ENCODE data around the gene CRISP1. TPM values are rescaled to one million over a fixed set of nuclear protein-coding genes. Genes with fewer than 3 reads are reported as not detected.
"Not testable (repeated sequence)": the region's sequence is repeated elsewhere in the genome, so short reads cannot be mapped to it uniquely, and the experiment has no call there.

CRISP1 gene
- not detected for total RNA-seq
- long read RNA-seq, donor 1: 0 reads
- long read RNA-seq, donor 2: 0 reads

GRCh38 chr6:49866485-49866943 lies at the start of gene CRISP1:
CRISP1 (minus strand) TSS chr6:49866535; CDS start chr6:49857400, 9,135 bp downstream.
- intact Hi-C loops (cut with DNase I): no loop called here
- no peak for DNase-seq (ENCODE audit: low spot score)

GRCh38 chr6:49915035-49915434 lies 48.7 kb upstream of the CRISP1 start:
- no peak for DNase-seq (ENCODE audit: low spot score)
- intact Hi-C loops (cut with DNase I): no loop called here

- DNase-seq (ENCODE audit: low spot score): no peak
- intact Hi-C loops (cut with DNase I): no loop called here
Observed at GRCh38 chr6:49913636-49914375, 47.5 kb upstream of the CRISP1 start.

- DNase-seq (ENCODE audit: low spot score): no peak
- intact Hi-C loops (cut with DNase I): no loop called here
Observed at GRCh38 chr6:49912196-49912595, 45.9 kb upstream of the CRISP1 start.

- intact Hi-C loops (cut with DNase I): no loop called here
- DNase-seq (ENCODE audit: low spot score): no peak
Observed at GRCh38 chr6:49911252-49911651, 44.9 kb upstream of the CRISP1 start.

GRCh38 chr6:49909563-49909962 lies 43.2 kb upstream of the CRISP1 start:
- intact Hi-C loops (cut with DNase I): no loop called here
- DNase-seq (ENCODE audit: low spot score): no peak

- no peak for DNase-seq (ENCODE audit: low spot score)
- intact Hi-C loops (cut with DNase I): no loop called here
Observed at GRCh38 chr6:49906526-49906925, 40.2 kb upstream of the CRISP1 start.

- intact Hi-C loops (cut with DNase I): loop anchor here in 1 of 2 donors (1.0 kb wide), 1 partner anchor 30 kb away; no protein-coding TSS in a partner anchor
- no peak for DNase-seq (ENCODE audit: low spot score)
Observed at GRCh38 chr6:49905296-49905695, 39.0 kb upstream of the CRISP1 start.

- DNase-seq (ENCODE audit: low spot score): no peak
- intact Hi-C loops (cut with DNase I): no loop called here
Observed at GRCh38 chr6:49902856-49903255, 36.5 kb upstream of the CRISP1 start.

GRCh38 chr6:49898904-49899566 lies 32.7 kb upstream of the CRISP1 start:
- DNase-seq (ENCODE audit: low spot score): no peak
- intact Hi-C loops (cut with DNase I): no loop called here

GRCh38 chr6:49895553-49895952 lies 29.2 kb upstream of the CRISP1 start:
- not testable (repeated sequence) for DNase-seq (ENCODE audit: low spot score)

GRCh38 chr6:49892280-49892679 lies 25.9 kb upstream of the CRISP1 start:
- no peak for DNase-seq (ENCODE audit: low spot score)
- intact Hi-C loops (cut with DNase I): no loop called here

More at GRCh38 chr6:49895553-49895952, 29.2 kb upstream of the CRISP1 start:
- intact Hi-C loops (cut with DNase I): not testable (repeated sequence)

- intact Hi-C loops (cut with DNase I): no loop called here
- no peak for DNase-seq (ENCODE audit: low spot score)
Observed at GRCh38 chr6:49890988-49891387, 24.7 kb upstream of the CRISP1 start.

- intact Hi-C loops (cut with DNase I): no loop called here
- no peak for DNase-seq (ENCODE audit: low spot score)
Observed at GRCh38 chr6:49888742-49889431, 22.6 kb upstream of the CRISP1 start.

GRCh38 chr6:49868951-49869529 lies 2.7 kb upstream of the CRISP1 start:
- intact Hi-C loops (cut with DNase I): no loop called here
- no peak for DNase-seq (ENCODE audit: low spot score)

GRCh38 chr6:49856282-49856681 lies 10.1 kb downstream of the CRISP1 start:
- intact Hi-C loops (cut with DNase I): no loop called here

GRCh38 chr6:49855221-49855620 lies 11.1 kb downstream of the CRISP1 start:
- intact Hi-C loops (cut with DNase I): no loop called here
- DNase-seq (ENCODE audit: low spot score): no peak

More at GRCh38 chr6:49856282-49856681, 10.1 kb downstream of the CRISP1 start:
- DNase-seq (ENCODE audit: low spot score): no peak

GRCh38 chr6:49852975-49853374 lies 13.4 kb downstream of the CRISP1 start:
- DNase-seq (ENCODE audit: low spot score): no peak
- intact Hi-C loops (cut with DNase I): no loop called here

GRCh38 chr6:49849213-49849907 lies 17.0 kb downstream of the CRISP1 start:
- DNase-seq (ENCODE audit: low spot score): no peak
- intact Hi-C loops (cut with DNase I): no loop called here
